Epithelial cell of umbilical artery (primary cell): ENCODE results near the gene FAR1. TPM values are rescaled to one million over a fixed set of nuclear protein-coding genes. Genes with fewer than 3 reads are reported as not detected.

Experiments used
- total RNA-seq: library from RNA; depleted of rRNA; stranded (reverse); fragments of >200 nt; gene quantifications from 2 replicates; pipeline ENCODE4 v1.2.3, GENCODE V29; 2014

Gene FAR1
- total RNA-seq, result 66.9 and 70.1 TPM in 2 replicates

DNA sequence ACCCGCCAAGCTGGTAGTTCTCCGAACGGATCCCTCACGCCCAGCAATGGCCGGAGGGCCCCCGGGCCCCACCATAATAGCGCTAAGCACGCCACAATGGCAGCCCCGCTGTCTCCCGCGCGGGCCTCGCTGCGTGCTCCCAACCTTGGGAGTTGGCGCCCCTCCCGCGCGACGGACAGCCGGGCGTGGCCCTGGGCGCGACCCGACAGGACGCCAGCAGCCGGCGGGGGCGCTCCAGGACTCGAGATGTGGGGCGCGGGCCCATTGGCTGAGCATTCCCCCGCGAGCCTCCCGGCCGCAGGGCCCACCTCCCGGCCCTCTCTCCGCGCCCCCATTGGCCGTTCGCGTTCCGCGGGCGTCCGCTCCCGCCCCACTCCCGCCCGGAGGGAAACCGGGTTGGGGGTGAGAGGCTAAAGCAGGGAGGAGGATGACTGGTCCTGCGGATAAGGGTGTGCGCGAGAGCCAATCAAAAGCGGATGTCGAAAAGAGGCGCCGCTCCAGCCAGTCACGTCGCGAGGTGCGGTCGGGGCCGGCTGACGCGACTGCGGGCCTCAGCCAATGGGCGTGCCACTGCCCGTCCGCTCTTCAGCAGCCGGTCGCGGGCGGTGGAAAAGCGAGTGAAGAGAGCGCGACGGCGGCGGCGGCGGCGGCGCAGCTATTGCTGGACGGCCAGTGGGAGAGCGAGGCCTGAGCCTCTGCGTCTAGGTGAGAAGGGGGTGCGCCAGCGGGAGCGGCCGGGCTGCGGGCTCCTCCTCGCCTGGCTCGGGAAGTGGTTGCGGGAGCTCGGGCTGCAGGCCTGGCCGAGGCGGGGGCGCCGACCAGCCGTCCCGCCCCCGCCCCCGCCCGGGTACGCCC, at the start of gene FAR1:
TSS of gene FAR1 (plus strand) at position 567 of the 855 bp plus-strand sequence. CDS start 26,098 bp downstream, outside the sequence.

Other genes starting within 250 kb of the FAR1 start
- gene BTBD10, start 205.4 kb upstream of the FAR1 start, total RNA-seq, result 122 and 144 TPM in 2 replicates
- not detected in 2 replicates for gene PTH, start 172.7 kb upstream of the FAR1 start, total RNA-seq